GM21367 (cell line): ENCODE data around the gene TMEM134.
"Not testable (repeated sequence)": the region's sequence is repeated elsewhere in the genome, so short reads cannot be mapped to it uniquely, and the experiment has no call there.

Source experiments
- ATAC-seq: cut with Tn5 transposase; IDR thresholded peaks from one replicate; pipeline ENCODE4 v1.9.1; 2021; ENCODE audit not compliant: unreplicated experiment

The TMEM134 gene

DNA sequence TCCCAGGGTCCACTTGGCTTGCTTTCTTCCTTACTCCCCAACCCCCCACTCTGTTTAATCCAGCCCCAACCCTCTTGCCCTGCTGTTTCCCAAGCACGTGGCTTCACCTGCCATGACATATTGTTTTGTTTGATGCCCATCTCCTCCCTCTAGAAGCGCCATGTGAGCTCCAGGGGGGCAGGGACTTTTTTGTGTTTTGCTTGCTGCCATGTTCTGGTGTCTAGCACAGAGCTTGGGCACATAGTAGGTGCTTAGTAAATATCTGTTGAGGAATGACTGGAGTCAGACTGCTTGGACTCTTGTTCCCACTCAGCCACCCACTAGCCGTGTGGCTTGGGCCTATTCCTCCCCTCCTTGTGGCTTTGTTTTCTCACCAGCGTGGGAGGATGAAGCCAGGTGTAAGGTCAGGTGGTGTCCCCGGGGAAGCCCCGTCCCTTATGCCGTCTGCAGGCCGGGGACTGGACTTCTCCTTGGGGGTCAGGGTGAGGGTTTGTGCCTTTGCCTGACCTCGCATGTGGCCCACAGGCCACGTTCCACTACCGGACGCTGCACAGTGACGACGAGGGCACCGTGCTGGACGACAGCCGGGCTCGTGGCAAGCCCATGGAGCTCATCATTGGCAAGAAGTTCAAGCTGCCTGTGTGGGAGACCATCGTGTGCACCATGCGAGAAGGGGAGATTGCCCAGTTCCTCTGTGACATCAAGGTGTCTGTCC is 17.6 kb upstream of the TMEM134 start:
- no peak for ATAC-seq

DNA sequence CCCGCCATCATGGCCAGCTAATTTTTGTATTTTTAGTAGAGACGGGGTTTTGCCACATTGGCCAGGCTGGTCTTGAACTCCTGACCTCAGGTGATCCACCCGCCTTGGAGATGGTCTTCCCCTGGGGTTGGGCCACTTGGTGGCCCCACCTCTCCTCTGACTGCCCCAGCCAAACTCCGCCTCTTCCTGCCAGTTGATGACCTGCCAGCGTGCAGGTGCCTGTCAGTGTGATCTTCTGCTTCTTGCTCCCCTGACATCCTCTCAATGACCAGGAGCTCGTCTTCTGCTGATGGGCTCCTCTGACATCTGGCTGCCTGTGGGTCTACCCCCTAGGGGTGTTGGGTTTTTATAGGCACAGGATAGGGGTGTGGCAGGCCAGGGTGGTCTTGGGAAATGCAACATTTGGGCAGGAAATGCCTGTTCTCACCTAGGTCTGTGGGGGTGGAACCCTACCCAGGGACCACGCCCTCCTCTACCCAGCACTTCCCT is 16.9 kb upstream of the TMEM134 start:
- not testable (repeated sequence) for ATAC-seq

DNA sequence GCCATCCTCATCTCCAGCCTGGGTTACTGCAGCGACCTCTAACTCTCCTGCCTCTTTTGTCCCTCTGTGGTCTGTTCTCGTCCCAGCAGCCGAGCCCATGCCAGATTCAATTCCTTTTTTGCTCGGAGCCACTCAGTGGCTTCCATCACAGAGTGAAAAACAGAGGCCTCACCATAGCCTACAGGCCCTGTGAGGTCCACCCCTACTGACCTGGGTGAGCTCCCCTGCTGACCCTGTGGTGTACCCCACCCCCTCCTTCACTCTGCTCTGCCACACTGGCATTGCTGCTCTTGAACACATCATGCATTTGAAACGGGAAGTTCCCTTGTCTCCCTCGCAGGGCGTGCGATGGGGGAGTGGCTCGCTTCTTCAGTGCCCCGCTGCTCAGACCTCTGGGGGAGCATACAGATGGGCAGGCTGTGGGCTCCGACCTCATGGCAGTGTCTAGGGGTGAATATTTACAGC is 15.8 kb upstream of the TMEM134 start:
- ATAC-seq = peak; percentile 22

- ATAC-seq = no peak
Observed at GRCh38 chr11:67483831-67484665, 15.0 kb upstream of the TMEM134 start.

DNA sequence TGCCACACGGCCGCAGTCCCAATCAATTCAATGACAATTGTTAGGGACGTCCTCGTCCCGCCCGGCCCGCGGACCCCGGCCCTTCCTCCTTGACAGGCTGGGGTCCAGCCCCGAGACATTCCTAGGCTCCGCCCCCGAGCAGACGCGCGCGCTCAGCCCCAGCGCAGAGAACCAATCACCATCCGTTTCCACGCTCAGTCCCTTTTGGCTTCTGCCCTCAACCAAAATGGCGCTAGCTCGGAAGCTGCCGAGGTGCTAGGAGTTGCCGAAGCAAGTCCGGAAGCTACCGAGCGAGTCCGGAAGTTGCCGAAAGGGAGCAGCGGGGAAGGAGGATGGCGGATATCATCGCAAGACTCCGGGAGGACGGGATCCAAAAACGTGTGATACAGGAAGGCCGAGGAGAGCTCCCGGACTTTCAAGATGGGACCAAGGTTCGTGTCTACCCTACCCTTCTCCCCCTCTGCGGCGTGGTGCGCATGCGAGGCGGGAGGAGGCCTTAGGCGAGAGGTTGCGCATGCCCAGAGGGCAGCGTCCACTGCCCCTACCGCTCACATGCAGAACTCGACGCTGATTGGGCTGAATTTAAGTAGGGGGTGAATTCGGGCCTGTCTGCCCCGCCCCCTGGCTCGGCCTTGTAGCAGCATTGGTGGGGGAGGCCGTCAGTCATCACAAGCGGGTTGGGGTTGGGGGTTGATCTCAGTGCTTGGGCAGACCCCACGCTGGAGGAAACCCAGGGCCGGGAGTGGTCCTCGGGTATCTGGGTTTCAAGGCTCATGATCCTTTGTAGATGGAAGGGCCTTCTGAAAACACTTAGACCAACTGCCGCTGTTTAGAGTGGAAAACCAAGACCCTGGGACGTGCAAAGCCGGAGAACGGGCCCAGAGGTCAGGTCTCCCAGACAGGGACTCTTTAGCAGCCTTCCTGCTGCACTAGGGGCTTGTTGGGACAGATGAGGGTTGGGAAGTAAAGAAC is 14.1 kb upstream of the TMEM134 start, which contains the start of gene AIP:
TSS of gene AIP (plus strand) at position 200 of the 972 bp plus-strand sequence. CDS start at position 333, 133 bp downstream.
- ATAC-seq = peak; percentile 48

- ATAC-seq = no peak
Observed at GRCh38 chr11:67482275-67482826, 13.3 kb upstream of the TMEM134 start.

- ATAC-seq = not testable (repeated sequence)
Observed at GRCh38 chr11:67477344-67478050, 8.4 kb upstream of the TMEM134 start.

GRCh38 chr11:67476692-67477091 is 7.6 kb upstream of the TMEM134 start:
- not testable (repeated sequence) for ATAC-seq

DNA sequence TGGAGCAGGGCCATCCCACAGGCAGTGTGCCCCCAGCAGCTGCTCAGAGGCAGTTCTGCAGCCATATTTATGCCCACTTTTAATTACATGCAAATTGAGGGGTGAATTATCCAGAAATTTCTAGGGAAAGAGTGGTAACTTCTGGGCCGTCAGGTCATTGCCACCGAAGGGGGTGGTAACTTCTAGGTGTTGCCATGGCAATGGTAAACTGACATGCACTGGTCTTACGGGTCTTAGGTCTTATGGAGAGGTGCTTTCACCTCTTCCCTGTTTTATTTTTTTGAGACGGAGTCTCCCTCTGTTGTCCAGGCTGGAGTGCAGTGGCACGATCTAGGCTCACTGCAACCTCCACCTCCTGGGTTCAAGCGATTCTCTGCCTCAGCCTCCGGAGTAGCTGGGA is 3.8 kb upstream of the TMEM134 start:
- no peak for ATAC-seq

DNA sequence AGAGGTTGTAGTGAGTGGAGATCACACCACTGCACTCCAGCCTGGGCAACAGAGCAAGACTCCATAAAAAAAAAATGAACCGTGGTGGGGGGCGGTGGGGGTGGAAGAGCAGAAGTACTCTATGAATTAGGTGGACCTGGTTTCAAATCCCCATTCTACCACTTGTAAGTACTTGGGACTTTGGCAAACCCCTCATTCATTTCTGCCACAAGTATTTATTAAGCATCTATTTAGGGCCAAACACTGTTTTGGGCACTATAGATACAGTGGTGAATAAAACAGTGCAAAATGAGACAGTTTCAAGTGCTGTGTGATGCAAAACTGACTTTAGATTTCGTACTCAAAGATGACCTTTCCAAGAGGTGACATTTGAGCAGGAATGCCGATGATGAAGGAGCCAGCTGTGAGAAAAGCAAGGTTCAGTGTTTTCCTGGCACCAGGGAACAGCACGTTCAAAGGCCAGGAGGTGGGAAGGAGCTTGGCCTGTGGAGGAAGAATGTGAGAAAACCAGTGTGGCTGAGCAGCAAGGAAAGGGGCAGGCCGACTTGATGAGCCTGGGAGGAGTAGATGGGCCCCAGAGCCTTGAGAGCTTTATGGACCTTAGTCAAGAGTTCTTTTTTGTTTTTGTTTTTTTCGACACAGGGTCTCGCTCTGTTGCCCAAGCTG is 1.4 kb upstream of the TMEM134 start:
- no peak for ATAC-seq

- ATAC-seq = no peak
Observed at GRCh38 chr11:67469508-67469811, 409 bp upstream of the TMEM134 start.

DNA sequence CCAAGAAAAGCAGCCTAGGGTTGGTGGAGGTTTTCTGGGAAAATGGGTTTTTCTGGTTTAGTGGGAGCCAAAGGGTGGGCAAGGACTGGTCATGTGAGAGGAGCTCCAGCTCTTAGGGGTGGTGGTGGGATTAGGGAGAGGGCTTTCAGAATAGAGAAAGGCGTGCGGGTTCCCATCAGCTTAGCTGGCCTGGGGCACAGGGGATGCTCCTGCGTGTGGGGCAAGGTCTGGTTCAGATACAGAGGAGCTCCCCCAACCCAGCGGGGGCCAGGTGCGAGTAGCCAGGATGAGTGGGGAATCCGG is 644 bp downstream of the TMEM134 start:
- ATAC-seq = no peak

- ATAC-seq = no peak
Observed at GRCh38 chr11:67468056-67468455, 995 bp downstream of the TMEM134 start.

- no peak for ATAC-seq
Observed at GRCh38 chr11:67466962-67467771, 1.9 kb downstream of the TMEM134 start.

GRCh38 chr11:67466367-67466766 is 2.7 kb downstream of the TMEM134 start:
- no peak for ATAC-seq

GRCh38 chr11:67465530-67465929 is 3.5 kb downstream of the TMEM134 start:
- ATAC-seq = not testable (repeated sequence)

GRCh38 chr11:67465189-67465510 is 3.9 kb downstream of the TMEM134 start:
- no peak for ATAC-seq

DNA sequence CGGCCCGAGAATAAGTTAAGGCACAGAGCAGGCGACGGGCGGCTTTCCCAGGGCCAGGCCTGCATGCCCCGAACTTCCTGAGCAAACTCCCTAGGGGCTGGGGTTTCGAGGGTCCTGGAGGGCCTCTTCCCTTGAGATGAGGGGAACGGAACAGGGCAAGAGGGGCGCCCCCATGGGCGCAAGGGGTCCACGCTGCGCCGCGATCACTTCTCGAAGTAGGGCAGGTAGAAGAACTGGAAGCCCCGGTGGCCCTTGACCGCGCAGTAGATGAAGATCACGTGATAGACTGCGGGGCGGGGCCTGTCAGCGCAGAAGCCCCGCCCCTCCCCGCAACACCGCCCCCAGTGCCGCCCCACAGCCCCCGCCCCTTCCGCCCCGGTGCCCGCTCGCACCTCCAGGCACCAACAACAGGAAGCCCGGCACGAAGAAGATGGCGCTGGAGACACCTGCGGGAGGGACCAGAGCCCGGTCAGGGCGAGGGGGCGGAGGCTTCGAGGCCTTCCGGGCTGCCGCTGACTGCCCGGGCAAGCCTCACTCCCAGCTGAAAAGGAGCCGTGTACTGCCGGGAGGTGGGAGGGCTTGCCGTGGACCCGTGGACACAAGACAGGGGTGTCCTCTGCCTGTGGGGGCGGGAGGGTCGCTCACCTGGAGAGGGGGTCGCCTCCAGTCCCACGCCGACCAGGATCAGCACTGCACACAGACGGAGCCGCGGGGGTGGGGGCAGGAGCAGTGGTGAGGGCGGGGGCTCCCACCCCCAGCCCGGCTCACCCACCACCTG is 4.5 kb downstream of the TMEM134 start:
- peak; percentile 53 for ATAC-seq
